ENCODE data around the gene COL27A1. TPM values are rescaled to one million over a fixed set of nuclear protein-coding genes. Genes with fewer than 3 reads are reported as not detected.

Gene COL27A1
- total RNA-seq, 1 donor from 2014 or later, result 4.3 TPM

DNA sequence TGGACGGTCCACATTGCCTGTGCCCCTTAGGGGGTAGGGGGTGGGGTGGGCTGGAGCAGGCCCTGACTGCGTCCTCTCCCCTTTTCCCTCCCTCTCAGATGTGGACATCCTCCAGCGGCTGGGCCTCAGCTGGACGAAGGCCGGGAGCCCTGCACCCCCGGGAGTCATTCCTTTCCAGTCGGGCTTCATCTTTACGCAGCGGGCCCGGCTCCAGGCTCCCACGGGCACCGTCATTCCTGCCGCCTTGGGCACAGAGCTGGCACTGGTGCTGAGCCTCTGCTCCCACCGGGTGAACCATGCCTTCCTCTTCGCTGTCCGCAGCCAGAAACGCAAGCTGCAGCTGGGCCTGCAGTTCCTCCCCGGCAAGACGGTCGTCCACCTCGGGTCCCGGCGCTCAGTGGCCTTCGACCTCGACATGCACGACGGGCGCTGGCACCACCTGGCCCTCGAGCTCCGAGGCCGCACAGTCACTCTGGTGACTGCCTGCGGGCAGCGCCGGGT is 12.3 kb downstream of the COL27A1 start:
- DNase-seq (ENCODE audit: low spot score), result no peak
- peaks cover 9% of the 10 kb centered on the region for H4K20me1 ChIP-seq (ENCODE audit: low read depth)

DNA sequence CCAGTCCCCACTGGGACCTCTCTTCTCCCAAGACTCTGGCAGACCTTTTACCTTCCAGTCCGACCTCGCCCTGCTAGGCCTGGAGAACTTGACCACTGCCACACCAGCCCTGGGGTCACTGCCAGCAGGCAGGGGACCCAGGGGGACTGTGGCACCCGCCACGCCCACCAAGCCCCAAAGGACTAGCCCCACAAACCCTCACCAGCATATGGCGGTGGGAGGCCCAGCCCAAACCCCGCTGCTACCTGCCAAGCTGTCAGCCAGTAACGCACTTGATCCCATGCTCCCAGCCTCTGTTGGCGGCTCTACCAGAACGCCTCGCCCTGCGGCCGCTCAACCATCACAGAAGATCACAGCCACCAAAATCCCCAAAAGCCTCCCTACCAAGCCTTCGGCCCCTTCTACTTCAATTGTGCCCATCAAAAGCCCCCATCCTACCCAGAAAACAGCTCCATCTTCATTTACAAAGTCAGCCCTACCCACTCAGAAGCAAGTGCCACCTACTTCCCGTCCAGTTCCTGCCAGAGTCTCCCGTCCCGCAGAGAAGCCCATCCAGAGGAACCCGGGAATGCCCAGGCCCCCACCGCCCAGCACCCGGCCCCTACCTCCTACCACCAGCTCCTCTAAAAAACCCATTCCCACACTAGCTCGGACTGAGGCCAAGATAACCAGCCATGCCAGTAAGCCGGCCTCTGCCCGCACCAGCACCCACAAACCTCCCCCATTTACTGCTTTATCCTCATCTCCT is 13.1 kb downstream of the COL27A1 start:
- Histone ChIP-seq H4K20me1 (ENCODE audit: low read depth) (peaks cover 9% of the 10 kb centered on the region), H2AFZ (replicated peaks) (no peak overlapping the region), H3K9ac (no peak overlapping the region), H3K79me2 (ENCODE audit: low read depth) (no peaks in the 10 kb centered on the region), H3F3A (ENCODE audit: low read depth) (no peaks in the 10 kb centered on the region), H3K4me2 (no peak overlapping the region), H3K9me3 (ENCODE audit: low read depth) (no peaks in the 10 kb centered on the region), H3K4me3 (no peak overlapping the region), H3K36me3 (no peaks in the 10 kb centered on the region), H3K27me3 (no peaks in the 10 kb centered on the region), H3K27ac (no peak overlapping the region), H3K4me1 (peaks cover 22% of the 10 kb centered on the region)
- peaks cover 4% of the 10 kb centered on the region for H3K27me3 Mint-ChIP-seq (ENCODE audit: insufficient read depth, low read depth)
- H3K36me3 Mint-ChIP-seq, result peaks cover 6% of the 10 kb centered on the region
- no peak for TF ChIP-seq EZH2 (IDR thresholded peaks at IDR 0.05)
- H3K4me1 Mint-ChIP-seq, result peaks cover 54% of the 10 kb centered on the region
- DNase-seq (ENCODE audit: low spot score), result no peak
- peak overlapping the region; percentile 93 for H3K27ac Mint-ChIP-seq
- no peak overlapping the region for H3K4me3 Mint-ChIP-seq
- H3K9me3 Mint-ChIP-seq, result no peaks in the 10 kb centered on the region

More for the DNA sequence above, 12.3 kb downstream of the COL27A1 start:
- Mint-ChIP-seq H3K9me3 (no peaks in the 10 kb centered on the region), H3K27me3 (ENCODE audit: insufficient read depth, low read depth) (peaks cover 4% of the 10 kb centered on the region), H3K36me3 (peaks cover 6% of the 10 kb centered on the region), H3K4me1 (peaks cover 50% of the 10 kb centered on the region), H3K27ac (no peak overlapping the region), H3K4me3 (no peak overlapping the region)
- Histone ChIP-seq H2AFZ (replicated peaks) (no peak overlapping the region), H3K27me3 (no peaks in the 10 kb centered on the region), H3K36me3 (no peaks in the 10 kb centered on the region), H3K9ac (no peak overlapping the region), H3K4me1 (peaks cover 31% of the 10 kb centered on the region), H3K4me2 (no peak overlapping the region), H3K4me3 (no peak overlapping the region), H3K79me2 (ENCODE audit: low read depth) (no peaks in the 10 kb centered on the region), H3K9me3 (ENCODE audit: low read depth) (no peaks in the 10 kb centered on the region), H3K27ac (no peak overlapping the region), H3F3A (ENCODE audit: low read depth) (no peaks in the 10 kb centered on the region)
- TF ChIP-seq EZH2 (IDR thresholded peaks at IDR 0.05) (no peak), EZH2phosphoT487 (IDR thresholded peaks at IDR 0.05) (no peak)
- TF ChIP-seq, protein P1, sequence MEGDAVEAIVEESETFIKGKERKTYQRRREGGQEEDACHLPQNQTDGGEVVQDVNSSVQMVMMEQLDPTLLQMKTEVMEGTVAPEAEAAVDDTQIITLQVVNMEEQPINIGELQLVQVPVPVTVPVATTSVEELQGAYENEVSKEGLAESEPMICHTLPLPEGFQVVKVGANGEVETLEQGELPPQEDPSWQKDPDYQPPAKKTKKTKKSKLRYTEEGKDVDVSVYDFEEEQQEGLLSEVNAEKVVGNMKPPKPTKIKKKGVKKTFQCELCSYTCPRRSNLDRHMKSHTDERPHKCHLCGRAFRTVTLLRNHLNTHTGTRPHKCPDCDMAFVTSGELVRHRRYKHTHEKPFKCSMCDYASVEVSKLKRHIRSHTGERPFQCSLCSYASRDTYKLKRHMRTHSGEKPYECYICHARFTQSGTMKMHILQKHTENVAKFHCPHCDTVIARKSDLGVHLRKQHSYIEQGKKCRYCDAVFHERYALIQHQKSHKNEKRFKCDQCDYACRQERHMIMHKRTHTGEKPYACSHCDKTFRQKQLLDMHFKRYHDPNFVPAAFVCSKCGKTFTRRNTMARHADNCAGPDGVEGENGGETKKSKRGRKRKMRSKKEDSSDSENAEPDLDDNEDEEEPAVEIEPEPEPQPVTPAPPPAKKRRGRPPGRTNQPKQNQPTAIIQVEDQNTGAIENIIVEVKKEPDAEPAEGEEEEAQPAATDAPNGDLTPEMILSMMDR (IDR thresholded peaks at IDR 0.05), result no peak

DNA sequence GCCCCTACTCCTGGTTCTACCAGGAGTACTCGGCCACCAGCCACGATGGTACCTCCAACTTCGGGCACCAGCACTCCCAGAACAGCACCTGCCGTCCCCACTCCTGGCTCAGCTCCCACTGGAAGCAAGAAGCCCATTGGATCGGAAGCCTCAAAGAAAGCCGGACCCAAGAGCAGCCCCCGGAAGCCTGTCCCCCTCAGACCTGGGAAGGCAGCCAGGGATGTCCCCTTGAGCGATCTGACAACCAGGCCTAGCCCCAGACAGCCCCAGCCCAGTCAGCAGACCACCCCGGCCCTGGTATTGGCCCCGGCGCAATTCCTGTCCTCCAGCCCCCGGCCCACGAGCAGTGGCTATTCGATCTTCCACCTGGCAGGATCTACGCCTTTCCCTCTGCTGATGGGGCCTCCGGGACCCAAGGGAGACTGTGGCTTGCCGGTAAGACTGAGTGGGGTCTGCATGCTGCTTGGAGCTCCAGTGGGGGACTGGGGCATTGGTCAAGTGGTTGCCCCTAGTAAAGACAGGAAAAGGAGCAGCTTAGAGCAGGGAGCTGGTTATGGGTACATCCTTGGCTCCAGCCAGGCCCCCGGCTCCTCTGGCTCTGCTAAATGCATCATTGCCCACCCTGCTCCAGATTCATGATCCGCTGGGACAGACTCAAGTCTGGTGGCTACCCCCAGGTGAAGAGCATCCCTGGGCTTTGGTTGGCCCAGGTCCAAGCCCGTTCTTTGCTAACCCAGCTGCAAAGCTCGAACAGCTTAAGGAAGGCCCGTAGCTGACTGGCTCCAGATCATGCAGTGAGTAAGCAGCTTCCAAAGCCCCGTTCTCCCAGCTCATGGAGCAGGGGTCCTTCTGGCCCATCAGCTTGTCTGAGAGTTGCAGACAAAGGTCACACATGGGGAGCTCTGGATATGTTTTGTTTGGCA is 14.0 kb downstream of the COL27A1 start:
- no peaks in the 10 kb centered on the region for H3K36me3 ChIP-seq
- H3K9me3 ChIP-seq (ENCODE audit: low read depth), result no peaks in the 10 kb centered on the region
- no peak overlapping the region for H3K4me2 ChIP-seq
- no peak overlapping the region for H3K27ac ChIP-seq
- H3K9ac ChIP-seq, result no peak overlapping the region
- H3K4me1 ChIP-seq, result peaks cover 17% of the 10 kb centered on the region
- peaks cover 7% of the 10 kb centered on the region for H3K36me3 Mint-ChIP-seq
- H3K4me3 ChIP-seq, result no peak overlapping the region
- H3K27me3 Mint-ChIP-seq (ENCODE audit: insufficient read depth, low read depth), result peaks cover 3% of the 10 kb centered on the region
- TF ChIP-seq EZH2phosphoT487 (IDR thresholded peaks at IDR 0.05) (no peak), EZH2 (IDR thresholded peaks at IDR 0.05) (no peak)
- TF ChIP-seq, protein P1 (IDR thresholded peaks at IDR 0.05), result no peak
- peak overlapping the region; percentile 24 for H3K4me3 Mint-ChIP-seq
- no peaks in the 10 kb centered on the region for H3F3A ChIP-seq (ENCODE audit: low read depth)
- H4K20me1 ChIP-seq (ENCODE audit: low read depth), result peaks cover 9% of the 10 kb centered on the region
- no peaks in the 10 kb centered on the region for H3K79me2 ChIP-seq (ENCODE audit: low read depth)
- DNase-seq (ENCODE audit: low spot score), result no peak
- no peaks in the 10 kb centered on the region for H3K9me3 Mint-ChIP-seq
- H2AFZ ChIP-seq (replicated peaks), result no peak overlapping the region
- peak overlapping the region; percentile 93 for H3K27ac Mint-ChIP-seq
- no peaks in the 10 kb centered on the region for H3K27me3 ChIP-seq
- H3K4me1 Mint-ChIP-seq, result peaks cover 56% of the 10 kb centered on the region
